Measurements from ENCODE around the gene ADGRF1. TPM values are rescaled to one million over a fixed set of nuclear protein-coding genes. Genes with fewer than 3 reads are reported as not detected.
"Not testable (repeated sequence)": the region's sequence is repeated elsewhere in the genome, so short reads cannot be mapped to it uniquely, and the experiment has no call there.

ADGRF1 gene
- total and polyA plus RNA-seq, 2 donors (not counting 1 experiment from before 2014, with no cell fraction given) = not detected

DNA sequence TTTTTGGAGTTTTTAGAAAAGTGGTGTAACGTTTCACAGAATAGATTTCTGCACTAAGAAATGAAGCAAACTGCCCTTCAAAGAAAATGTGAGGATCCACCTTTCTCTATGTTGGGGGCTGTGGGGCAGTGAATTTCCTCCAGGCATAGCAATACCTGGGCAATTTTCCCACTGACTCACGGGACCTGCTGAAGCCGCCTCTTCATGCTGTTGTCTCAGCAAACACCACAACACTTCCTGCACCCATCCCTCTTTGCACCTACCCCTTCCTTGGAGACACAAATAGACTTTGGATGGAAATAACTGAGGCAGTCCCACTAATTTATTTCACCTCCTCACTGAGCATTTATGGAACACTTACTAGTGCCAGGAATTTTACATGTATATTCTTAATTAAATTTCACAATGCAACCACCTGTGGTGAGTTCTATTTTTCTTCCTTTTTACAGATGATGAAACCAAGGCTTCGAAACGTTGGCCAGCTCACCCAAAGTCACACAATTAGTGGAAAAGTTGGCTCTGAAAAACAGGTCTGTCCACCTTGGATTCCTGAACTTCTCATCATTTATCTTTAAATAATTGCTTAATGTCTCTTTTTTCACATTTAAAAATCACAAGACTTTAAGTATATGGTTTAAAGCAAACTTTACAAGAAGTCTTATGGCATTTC, 17.2 kb upstream of the ADGRF1 start:
- no peaks in the 10 kb centered on the region for H3K4me1 ChIP-seq (ENCODE audit: control insufficient read depth, extremely low read depth, insufficient read depth, low read length)
- H3K27me3 ChIP-seq (ENCODE audit: control insufficient read depth, insufficient read depth, low read length) = no peaks in the 10 kb centered on the region

DNA sequence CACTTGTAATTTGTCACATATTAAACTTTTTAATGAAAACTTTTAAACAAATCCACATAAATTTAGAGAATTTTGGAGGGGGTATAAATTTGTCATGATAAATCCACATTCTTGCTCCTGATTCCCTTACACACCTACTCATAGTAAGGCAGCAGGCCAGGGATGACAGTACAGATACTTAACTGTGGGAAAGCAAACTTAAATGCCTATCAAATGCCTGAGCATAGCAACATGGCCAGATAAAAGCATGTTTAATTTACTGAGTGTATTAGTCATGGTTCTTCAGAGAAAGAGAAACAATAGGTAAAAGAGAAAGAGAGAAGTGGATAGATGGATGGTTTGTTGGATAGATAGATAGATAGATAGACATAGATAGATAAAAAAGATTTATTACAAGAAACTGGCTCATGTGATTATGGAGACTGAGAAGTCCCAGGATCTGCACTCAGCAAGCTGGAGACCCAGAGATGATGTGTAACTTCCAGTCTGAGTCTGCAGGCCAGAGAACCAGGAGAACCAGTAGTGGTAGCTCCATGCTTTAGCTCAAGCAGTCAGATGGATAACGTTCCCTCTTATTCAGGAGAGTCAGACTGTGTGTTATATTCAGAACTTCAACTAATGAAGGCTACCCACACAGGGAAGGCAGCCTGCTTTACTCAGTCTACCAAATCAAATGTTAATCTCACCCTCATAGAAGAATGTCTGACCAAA, 15.9 kb upstream of the ADGRF1 start:
- Histone ChIP-seq H3K4me1 (ENCODE audit: control insufficient read depth, extremely low read depth, insufficient read depth, low read length) (no peaks in the 10 kb centered on the region), H3K36me3 (ENCODE audit: control insufficient read depth, insufficient read depth, low read length) (no peaks in the 10 kb centered on the region), H3K4me3 (replicated peaks in 1 of 4; ENCODE audit: control extremely low read depth in 1 of 4, insufficient read depth in 1 of 4, low read depth in 3 of 4, low read length in 4 of 4) (no peak overlapping the region), H3K27me3 (ENCODE audit: control insufficient read depth, insufficient read depth, low read length) (no peaks in the 10 kb centered on the region), H3K9me3 (ENCODE audit: control insufficient read depth, insufficient read depth, low read depth, low read length) (no peaks in the 10 kb centered on the region), H2AFZ (ENCODE audit: low read length) (no peak overlapping the region), H3K79me2 (ENCODE audit: control insufficient read depth, insufficient read depth, low read length) (no peaks in the 10 kb centered on the region), H4K20me1 (ENCODE audit: control insufficient read depth, extremely low read depth, insufficient read depth, low read length) (no peaks in the 10 kb centered on the region), H3K9ac (ENCODE audit: insufficient read depth, low read length) (no peak overlapping the region), H3K4me2 (ENCODE audit: extremely low read depth, insufficient read depth, low read length) (no peak overlapping the region), H3K27ac (ENCODE audit: insufficient read depth, low read length) (no peak overlapping the region)
- peak in 1 of 2 donors; percentile 93 for DNase-seq (ENCODE audit: low read depth in 2 of 2)
- TF ChIP-seq EZH2 (IDR thresholded peaks at IDR 0.05; ENCODE audit: low read length, missing control alignments) = no peak
- TF ChIP-seq, protein P1, sequence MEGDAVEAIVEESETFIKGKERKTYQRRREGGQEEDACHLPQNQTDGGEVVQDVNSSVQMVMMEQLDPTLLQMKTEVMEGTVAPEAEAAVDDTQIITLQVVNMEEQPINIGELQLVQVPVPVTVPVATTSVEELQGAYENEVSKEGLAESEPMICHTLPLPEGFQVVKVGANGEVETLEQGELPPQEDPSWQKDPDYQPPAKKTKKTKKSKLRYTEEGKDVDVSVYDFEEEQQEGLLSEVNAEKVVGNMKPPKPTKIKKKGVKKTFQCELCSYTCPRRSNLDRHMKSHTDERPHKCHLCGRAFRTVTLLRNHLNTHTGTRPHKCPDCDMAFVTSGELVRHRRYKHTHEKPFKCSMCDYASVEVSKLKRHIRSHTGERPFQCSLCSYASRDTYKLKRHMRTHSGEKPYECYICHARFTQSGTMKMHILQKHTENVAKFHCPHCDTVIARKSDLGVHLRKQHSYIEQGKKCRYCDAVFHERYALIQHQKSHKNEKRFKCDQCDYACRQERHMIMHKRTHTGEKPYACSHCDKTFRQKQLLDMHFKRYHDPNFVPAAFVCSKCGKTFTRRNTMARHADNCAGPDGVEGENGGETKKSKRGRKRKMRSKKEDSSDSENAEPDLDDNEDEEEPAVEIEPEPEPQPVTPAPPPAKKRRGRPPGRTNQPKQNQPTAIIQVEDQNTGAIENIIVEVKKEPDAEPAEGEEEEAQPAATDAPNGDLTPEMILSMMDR (conservative IDR thresholded peaks at IDR 0.05 in 1 of 2, IDR thresholded peaks at IDR 0.05 in 1 of 2; ENCODE audit: low read depth in 1 of 2, low read length in 2 of 2) = no peak

More for the DNA sequence above, 17.2 kb upstream of the ADGRF1 start:
- TF ChIP-seq EZH2 (IDR thresholded peaks at IDR 0.05; ENCODE audit: low read length, missing control alignments) = no peak
- TF ChIP-seq, protein P1 (conservative IDR thresholded peaks at IDR 0.05 in 1 of 2, IDR thresholded peaks at IDR 0.05 in 1 of 2; ENCODE audit: low read depth in 1 of 2, low read length in 2 of 2) = no peak
- no peak overlapping the region for H3K4me3 ChIP-seq (replicated peaks in 1 of 4; ENCODE audit: control extremely low read depth in 1 of 4, insufficient read depth in 1 of 4, low read depth in 3 of 4, low read length in 4 of 4)
- no peaks in the 10 kb centered on the region for H3K36me3 ChIP-seq (ENCODE audit: control insufficient read depth, insufficient read depth, low read length)
- H3K4me2 ChIP-seq (ENCODE audit: extremely low read depth, insufficient read depth, low read length) = no peak overlapping the region
- no peaks in the 10 kb centered on the region for H3K9me3 ChIP-seq (ENCODE audit: control insufficient read depth, insufficient read depth, low read depth, low read length)
- H3K79me2 ChIP-seq (ENCODE audit: control insufficient read depth, insufficient read depth, low read length) = no peaks in the 10 kb centered on the region
- H4K20me1 ChIP-seq (ENCODE audit: control insufficient read depth, extremely low read depth, insufficient read depth, low read length) = no peaks in the 10 kb centered on the region
- H3K27ac ChIP-seq (ENCODE audit: insufficient read depth, low read length) = no peak overlapping the region
- H2AFZ ChIP-seq (ENCODE audit: low read length) = no peak overlapping the region
- no peak overlapping the region for H3K9ac ChIP-seq (ENCODE audit: insufficient read depth, low read length)
- no peak for DNase-seq (ENCODE audit: low read depth in 2 of 2)

DNA sequence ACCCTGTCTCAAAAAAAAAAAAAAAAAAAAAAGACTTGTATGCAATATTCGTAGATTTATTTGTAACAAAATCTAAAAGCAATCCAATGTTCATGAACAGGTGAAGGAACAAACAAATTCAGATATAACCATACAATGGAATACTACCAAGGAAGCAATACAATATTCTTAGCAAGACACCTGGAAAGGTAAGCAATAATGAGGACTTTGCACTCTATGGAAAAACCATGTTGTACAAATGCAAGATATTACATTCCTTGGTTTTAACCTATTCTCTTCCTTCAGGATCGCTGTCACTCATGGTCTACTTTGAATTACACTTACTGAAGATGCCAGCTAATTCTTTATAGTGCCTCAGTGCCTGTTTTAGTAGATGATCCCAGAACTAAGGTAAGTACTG, 14.7 kb upstream of the ADGRF1 start:
- H3K27me3 ChIP-seq (ENCODE audit: control insufficient read depth, insufficient read depth, low read length) = no peaks in the 10 kb centered on the region
- H3K27ac ChIP-seq (ENCODE audit: insufficient read depth, low read length) = no peak overlapping the region
- no peak overlapping the region for H3K4me3 ChIP-seq (replicated peaks in 1 of 4; ENCODE audit: control extremely low read depth in 1 of 4, insufficient read depth in 1 of 4, low read depth in 3 of 4, low read length in 4 of 4)
- H3K4me1 ChIP-seq (ENCODE audit: control insufficient read depth, extremely low read depth, insufficient read depth, low read length) = no peaks in the 10 kb centered on the region
- no peak overlapping the region for H3K9ac ChIP-seq (ENCODE audit: insufficient read depth, low read length)
- no peak overlapping the region for H2AFZ ChIP-seq (ENCODE audit: low read length)
- no peaks in the 10 kb centered on the region for H3K36me3 ChIP-seq (ENCODE audit: control insufficient read depth, insufficient read depth, low read length)
- H3K4me2 ChIP-seq (ENCODE audit: extremely low read depth, insufficient read depth, low read length) = no peak overlapping the region
- H4K20me1 ChIP-seq (ENCODE audit: control insufficient read depth, extremely low read depth, insufficient read depth, low read length) = no peaks in the 10 kb centered on the region
- no peak for TF ChIP-seq EZH2 (IDR thresholded peaks at IDR 0.05; ENCODE audit: low read length, missing control alignments)
- TF ChIP-seq, protein P1 (conservative IDR thresholded peaks at IDR 0.05 in 1 of 2, IDR thresholded peaks at IDR 0.05 in 1 of 2; ENCODE audit: low read depth in 1 of 2, low read length in 2 of 2) = no peak
- H3K79me2 ChIP-seq (ENCODE audit: control insufficient read depth, insufficient read depth, low read length) = no peaks in the 10 kb centered on the region
- DNase-seq (ENCODE audit: low read depth in 2 of 2) = no peak
- H3K9me3 ChIP-seq (ENCODE audit: control insufficient read depth, insufficient read depth, low read depth, low read length) = no peaks in the 10 kb centered on the region

DNA sequence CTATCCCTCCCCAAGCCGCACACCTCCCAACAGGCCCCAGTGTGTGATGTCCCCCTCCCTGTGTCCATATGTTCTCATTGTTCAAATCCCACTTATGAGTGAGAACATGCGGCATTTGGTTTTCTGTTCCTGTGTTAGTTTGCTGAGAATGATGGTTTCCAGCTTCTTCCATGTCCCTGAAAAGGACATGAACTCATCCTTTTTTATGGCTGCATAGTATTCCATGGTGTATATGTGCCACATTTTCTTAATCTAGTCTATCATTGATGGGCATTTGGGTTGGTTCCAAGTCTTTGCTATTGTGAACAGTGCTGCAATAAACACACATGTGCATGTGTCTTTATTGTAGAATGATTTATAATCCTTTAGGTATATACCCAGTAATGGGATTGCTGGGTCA, 12.2 kb upstream of the ADGRF1 start:
- not testable (repeated sequence) for DNase-seq (ENCODE audit: low read depth in 2 of 2); H2AFZ ChIP-seq (ENCODE audit: low read length); H3K27ac ChIP-seq (ENCODE audit: insufficient read depth, low read length); H3K27me3 ChIP-seq (ENCODE audit: control insufficient read depth, insufficient read depth, low read length); H3K4me3 ChIP-seq (replicated peaks in 1 of 4; ENCODE audit: control extremely low read depth in 1 of 4, insufficient read depth in 1 of 4, low read depth in 3 of 4, low read length in 4 of 4); H3K36me3 ChIP-seq (ENCODE audit: control insufficient read depth, insufficient read depth, low read length); H3K9ac ChIP-seq (ENCODE audit: insufficient read depth, low read length); H3K4me2 ChIP-seq (ENCODE audit: extremely low read depth, insufficient read depth, low read length); H4K20me1 ChIP-seq (ENCODE audit: control insufficient read depth, extremely low read depth, insufficient read depth, low read length); H3K9me3 ChIP-seq (ENCODE audit: control insufficient read depth, insufficient read depth, low read depth, low read length); H3K79me2 ChIP-seq (ENCODE audit: control insufficient read depth, insufficient read depth, low read length); H3K4me1 ChIP-seq (ENCODE audit: control insufficient read depth, extremely low read depth, insufficient read depth, low read length)
